Activated CD4-positive, alpha-beta memory T cell treated with anti-CD3 and anti-CD28 coated beads, Interleukin-2, amount 10 ng/mL, durations not matched to agents 7 days and 5 days (primary cell): Measurements from ENCODE around the gene PPA2. TPM values are rescaled to one million over a fixed set of nuclear protein-coding genes. Genes with fewer than 3 reads are reported as not detected.
A peak's percentile ranks its signal among the peaks of the same experiment; 100 is the strongest.
"Not testable (repeated sequence)": the region's sequence is repeated elsewhere in the genome, so short reads cannot be mapped to it uniquely, and the experiment has no call there.

Experiments
- CTCF ChIA-PET: fragments of 350-600 bp; sonication (Branson Sonifier 250); formaldehyde crosslinking; loops from one replicate; lab custom pipeline; 2021; ENCODE audit warnings: antibody characterized with exemption, inconsistent platforms; lab: Charles Lee
- POLR2A ChIA-PET: fragments of 350-600 bp; sonication (Branson Sonifier 250); formaldehyde crosslinking; loops from one replicate; lab custom pipeline; 2021; ENCODE audit warnings: antibody characterized with exemption; lab: Charles Lee
- DNase-seq: peaks from one replicate; pipeline ENCODE4 v3.0.0-alpha.2; 2020
- H3K27ac Mint-ChIP-seq: one replicate; pipeline ENCODE4 v1.8.0; 2021; ENCODE audit warnings: mild to moderate bottlenecking, mixed read lengths
- H3K27me3 Mint-ChIP-seq: one replicate; pipeline ENCODE4 v1.8.0; 2021; ENCODE audit warnings: mixed read lengths
- H3K36me3 Mint-ChIP-seq: one replicate; pipeline ENCODE4 v1.8.0; 2021; ENCODE audit warnings: low read depth, mixed read lengths
- H3K4me1 Mint-ChIP-seq: one replicate; pipeline ENCODE4 v1.8.0; 2021; ENCODE audit warnings: mixed read lengths
- H3K4me3 Mint-ChIP-seq: one replicate; pipeline ENCODE4 v1.8.0; 2021; ENCODE audit warnings: mild to moderate bottlenecking, mixed read lengths
- H3K9me3 Mint-ChIP-seq: one replicate; pipeline ENCODE4 v1.8.0; 2021; ENCODE audit warnings: mixed read lengths
- total RNA-seq, 2 experiments: library from RNA; stranded (reverse); gene quantifications; one replicate each; pipeline ENCODE4 v1.2.3, GENCODE V29; 2021

The PPA2 gene
- total RNA-seq, 2 experiments from 2014 or later = 54.6 to 61.0 TPM

DNA sequence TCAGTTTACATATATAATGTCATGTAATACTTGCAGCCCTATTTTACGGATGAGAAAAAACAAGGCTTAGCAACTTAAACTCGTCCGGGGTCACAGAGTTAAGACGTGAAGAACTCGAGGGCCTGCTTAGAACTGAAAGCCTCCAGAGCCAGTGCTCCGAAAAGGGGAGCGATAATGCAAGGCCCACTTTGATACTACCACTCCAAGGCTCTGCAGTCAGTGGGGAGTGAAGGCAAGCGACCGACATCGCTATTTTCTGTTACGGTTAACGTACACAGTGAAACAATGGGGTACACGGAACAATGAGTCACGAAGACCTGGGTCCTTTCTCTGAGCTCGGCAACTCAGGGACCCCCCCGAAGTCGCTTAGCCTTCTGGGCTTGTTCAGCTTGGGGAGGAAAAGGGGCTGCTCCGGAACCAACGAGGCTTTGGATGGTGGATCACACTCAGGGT, 965 bp downstream of the PPA2 start:
- H3K9me3 Mint-ChIP-seq = no peaks in the 10 kb centered on the region

DNA sequence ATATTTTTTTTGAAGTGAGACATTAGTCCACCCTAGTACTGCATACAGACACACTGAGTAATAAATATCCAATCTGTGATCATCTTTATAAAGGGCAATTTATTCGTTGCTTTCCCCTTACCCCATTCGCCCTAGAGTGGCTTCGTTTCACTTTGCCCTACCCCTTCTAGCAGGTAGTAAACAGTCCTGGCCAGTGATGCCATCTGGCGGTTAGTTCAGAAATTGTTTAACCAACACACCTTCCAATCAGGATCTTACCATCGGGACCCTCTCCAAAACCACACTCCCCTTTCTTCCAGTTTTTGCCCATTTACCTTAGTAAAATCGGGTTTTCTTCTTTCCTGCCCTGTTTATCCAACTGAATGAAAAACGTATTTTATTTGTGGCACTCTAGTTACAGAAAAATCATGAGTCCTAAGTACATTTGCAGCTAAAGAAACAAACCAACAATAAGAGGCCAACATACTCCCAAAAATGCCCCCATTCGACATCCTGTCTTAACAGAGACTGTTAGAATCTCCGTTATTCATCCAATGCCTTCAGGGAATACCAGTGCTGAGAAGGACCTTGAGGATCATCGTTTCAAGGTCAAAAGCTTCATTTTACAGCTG, 2.2 kb downstream of the PPA2 start:
- ChIA-PET CTCF (interaction anchor here (0.8 to 4.1 kb wide), 6 partner anchors 14 to 600 kb away, joined by 3 to 27 read pairs (median 4); partner anchors contain the start of gene TET2), POLR2A (interaction anchor here (0.7 to 1.2 kb wide), 4 partner anchors 9 to 333 kb away, joined by 3 to 7 read pairs (median 4); partner anchors contain the start of gene TET2)
- no peaks in the 10 kb centered on the region for H3K9me3 Mint-ChIP-seq
- peaks cover 6% of the 10 kb centered on the region for H3K27me3 Mint-ChIP-seq
- peaks cover 25% of the 10 kb centered on the region for H3K36me3 Mint-ChIP-seq
- peaks cover 28% of the 10 kb centered on the region for H3K4me1 Mint-ChIP-seq
- peak overlapping the region; percentile 5 for H3K27ac Mint-ChIP-seq
- peak; percentile 76 for DNase-seq
- peak overlapping the region; percentile 97 for H3K4me3 Mint-ChIP-seq

More for the DNA sequence above, 965 bp downstream of the PPA2 start:
- Mint-ChIP-seq H3K27ac (peak overlapping the region; percentile 93), H3K36me3 (peaks cover 14% of the 10 kb centered on the region), H3K4me1 (peaks cover 28% of the 10 kb centered on the region), H3K4me3 (peak overlapping the region; percentile 97), H3K27me3 (peaks cover 7% of the 10 kb centered on the region)
- ChIA-PET POLR2A (interaction anchor here (0.8 to 2.5 kb wide), 13 partner anchors 10 to 594 kb away, joined by 3 to 44 read pairs (median 9); partner anchors contain the start of genes GSTCD, INTS12 and TET2), CTCF (interaction anchor here (0.9 to 2.9 kb wide), 18 partner anchors 9 to 612 kb away, joined by 3 to 22 read pairs (median 6); partner anchors contain the start of gene TET2)
- no peak for DNase-seq

DNA sequence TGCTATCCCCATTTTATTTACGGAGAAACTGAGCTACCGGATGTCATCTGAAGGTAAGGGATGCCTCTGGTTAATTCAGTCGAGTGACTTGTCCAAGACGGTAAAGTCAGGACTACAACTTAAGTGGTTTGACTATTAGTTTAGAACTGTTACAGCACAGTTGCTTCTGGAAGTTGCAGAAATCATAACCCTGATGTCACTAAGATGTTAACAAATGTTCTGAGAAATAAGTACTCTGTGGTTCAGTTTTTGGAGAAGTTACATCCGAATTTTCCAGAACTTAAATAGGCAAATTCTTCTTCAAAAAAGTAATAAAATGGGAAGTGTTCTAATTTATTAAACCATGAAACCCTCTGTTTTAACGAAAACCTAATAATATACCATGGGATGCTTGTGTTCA, 3.1 kb downstream of the PPA2 start:
- H3K36me3 Mint-ChIP-seq = peaks cover 34% of the 10 kb centered on the region
- ChIA-PET POLR2A (interaction anchor here (1.2 kb wide), 1 partner anchor 10 kb away, joined by 3 read pairs; no protein-coding TSS in a partner anchor), CTCF (interaction anchor here (1.0 to 4.1 kb wide), 5 partner anchors 21 to 339 kb away, joined by 3 to 27 read pairs (median 3); partner anchors contain the start of gene TET2)
- peaks cover 2% of the 10 kb centered on the region for H3K9me3 Mint-ChIP-seq
- peaks cover 28% of the 10 kb centered on the region for H3K4me1 Mint-ChIP-seq
- peaks cover 2% of the 10 kb centered on the region for H3K27me3 Mint-ChIP-seq
- no peak overlapping the region for H3K27ac Mint-ChIP-seq
- no peak for DNase-seq
- H3K4me3 Mint-ChIP-seq = no peak overlapping the region

DNA sequence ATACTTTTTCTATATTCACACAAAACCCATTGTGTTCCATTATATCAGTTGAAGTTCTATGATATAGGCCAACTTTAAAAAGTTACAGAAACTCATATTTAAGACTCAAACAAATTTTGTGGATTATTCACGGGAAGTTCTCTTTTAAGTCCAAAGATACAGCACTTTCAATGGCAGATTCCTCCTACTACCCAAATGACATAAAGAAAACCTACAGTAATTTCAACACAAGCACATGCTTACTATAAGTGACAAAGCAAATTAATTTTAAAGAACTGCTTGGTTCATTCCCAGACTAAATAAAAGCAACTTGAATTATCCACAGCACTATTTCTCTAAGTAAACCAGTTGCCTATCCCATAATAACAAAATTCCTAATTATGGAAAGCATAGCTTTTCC, 4.1 kb downstream of the PPA2 start:
- Mint-ChIP-seq H3K4me3 (no peak overlapping the region), H3K9me3 (peaks cover 9% of the 10 kb centered on the region), H3K4me1 (peaks cover 28% of the 10 kb centered on the region), H3K27me3 (peaks cover 2% of the 10 kb centered on the region), H3K36me3 (peaks cover 43% of the 10 kb centered on the region), H3K27ac (no peak overlapping the region)
- DNase-seq = no peak
- CTCF ChIA-PET = interaction anchor here (1.1 to 4.1 kb wide), 2 partner anchors 328 to 338 kb away, joined by 3 to 27 read pairs; no protein-coding TSS in a partner anchor
- POLR2A ChIA-PET = no interaction called here

DNA sequence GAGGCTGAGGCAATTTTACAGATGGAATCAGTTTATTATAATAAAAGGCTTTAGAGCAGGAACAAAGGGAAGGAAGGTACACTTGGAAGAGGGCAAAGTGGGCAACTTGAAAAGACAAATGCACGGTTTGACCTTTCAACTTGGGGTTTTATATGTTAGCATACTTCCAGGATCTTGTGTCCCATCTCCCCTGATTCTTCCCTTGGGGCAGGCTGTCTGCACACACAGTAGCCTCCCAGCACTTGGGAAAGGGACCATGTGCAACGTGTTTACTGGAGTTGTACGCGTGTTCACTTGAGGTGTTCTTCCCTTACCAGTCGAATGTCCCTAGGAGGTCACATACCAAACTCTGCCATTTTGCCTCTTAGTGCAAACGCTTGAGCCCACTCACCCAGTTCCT, 7.3 kb downstream of the PPA2 start:
- CTCF ChIA-PET = no interaction called here

DNA sequence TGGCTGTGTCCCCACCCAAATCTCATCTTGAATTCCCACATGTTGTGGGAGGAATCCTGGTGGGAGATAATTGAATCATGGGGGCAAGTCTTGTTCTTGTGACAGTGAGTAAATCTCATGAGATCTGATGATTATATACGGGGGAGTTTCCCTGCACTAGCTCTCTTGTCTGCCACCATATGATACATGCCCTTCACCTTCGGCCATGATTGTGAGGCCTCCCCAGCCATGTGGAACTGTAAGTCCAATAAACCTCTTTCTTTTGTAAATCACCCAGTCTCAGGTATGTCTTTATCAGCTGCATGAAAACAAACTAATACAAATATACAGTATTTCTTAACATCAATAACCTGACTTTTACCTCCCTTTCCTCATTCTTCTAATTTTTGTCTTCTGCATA, 9.3 kb downstream of the PPA2 start:
- not testable (repeated sequence) for H3K27me3 Mint-ChIP-seq, DNase-seq, H3K27ac Mint-ChIP-seq, H3K4me3 Mint-ChIP-seq
- Mint-ChIP-seq H3K4me1 (peaks cover 13% of the 10 kb centered on the region), H3K9me3 (peaks cover 29% of the 10 kb centered on the region), H3K36me3 (peaks cover 66% of the 10 kb centered on the region)
- ChIA-PET CTCF (interaction anchor here (0.9 to 1.7 kb wide), 2 partner anchors 9 to 324 kb away, joined by 3 to 5 read pairs; partner anchors contain the start of gene PPA2), POLR2A (interaction anchor here (1.1 kb wide), 1 partner anchor 9 kb away, joined by 3 read pairs; the partner anchor contains the start of gene PPA2)

More for the DNA sequence above, 7.3 kb downstream of the PPA2 start:
- Mint-ChIP-seq H3K27me3 (no peaks in the 10 kb centered on the region), H3K4me3 (no peak overlapping the region), H3K27ac (no peak overlapping the region), H3K9me3 (peaks cover 28% of the 10 kb centered on the region), H3K36me3 (peaks cover 71% of the 10 kb centered on the region), H3K4me1 (peaks cover 17% of the 10 kb centered on the region)
- POLR2A ChIA-PET = no interaction called here
- no peak for DNase-seq

DNA sequence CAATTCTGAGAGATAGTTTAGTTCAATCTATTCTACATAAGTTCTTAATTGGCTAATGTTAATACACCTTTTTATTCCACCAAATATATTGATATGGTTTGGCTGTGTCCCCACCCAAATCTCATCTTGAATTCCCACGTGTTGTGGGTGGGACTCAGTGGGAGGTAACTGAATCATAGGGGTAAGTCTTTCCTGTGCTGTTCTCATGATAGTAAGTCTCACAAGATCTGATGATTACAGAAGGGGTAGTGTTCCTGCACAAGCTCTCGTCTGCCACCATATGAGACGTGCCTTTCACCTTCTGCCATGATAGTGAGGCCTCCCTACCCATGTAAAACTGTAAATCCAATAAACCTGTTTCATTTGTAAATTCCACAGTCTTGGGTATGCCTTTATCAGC, 11.3 kb downstream of the PPA2 start:
- H3K4me1 Mint-ChIP-seq = peaks cover 12% of the 10 kb centered on the region
- no peak overlapping the region for H3K4me3 Mint-ChIP-seq
- CTCF ChIA-PET = no interaction called here
- POLR2A ChIA-PET = no interaction called here
- no peak overlapping the region for H3K27ac Mint-ChIP-seq
- H3K36me3 Mint-ChIP-seq = peaks cover 66% of the 10 kb centered on the region
- peaks cover 29% of the 10 kb centered on the region for H3K9me3 Mint-ChIP-seq
- H3K27me3 Mint-ChIP-seq = no peaks in the 10 kb centered on the region
- DNase-seq = no peak

DNA sequence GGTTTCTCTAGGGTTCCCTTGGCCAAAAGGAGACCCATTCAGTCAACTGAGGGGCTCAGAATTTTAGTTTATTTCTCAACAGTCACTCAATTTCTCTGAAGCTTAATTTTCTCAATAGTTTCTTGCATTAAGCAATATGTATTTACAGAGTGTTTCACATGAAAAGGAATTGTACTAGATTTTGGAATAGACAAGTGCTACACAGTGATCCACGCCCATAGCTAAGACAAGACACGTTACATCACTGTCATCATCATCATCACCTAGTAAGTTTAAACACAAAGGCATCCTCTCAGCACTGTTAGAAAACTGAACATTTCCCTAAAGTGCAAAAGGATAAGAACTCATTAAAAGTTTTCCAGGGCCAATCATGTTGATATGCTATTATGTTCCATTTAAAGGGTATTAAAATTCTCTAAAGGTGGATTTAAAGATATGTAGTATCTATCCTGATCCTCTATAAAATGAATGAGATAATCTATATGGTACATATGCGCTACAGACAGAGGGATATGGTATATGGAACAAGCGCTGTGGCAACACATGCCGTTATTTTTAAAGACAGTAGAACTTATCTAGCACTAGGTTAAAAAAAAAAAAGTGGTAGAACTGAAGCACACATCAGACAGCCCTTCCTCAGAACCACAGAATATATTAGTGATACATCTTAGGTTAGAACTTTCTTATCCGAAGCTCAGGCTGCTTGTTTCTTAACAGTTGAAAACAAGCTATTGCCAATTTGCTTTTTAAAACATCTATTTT, 12.1 kb downstream of the PPA2 start:
- no peak overlapping the region for H3K4me3 Mint-ChIP-seq
- no peak for DNase-seq
- CTCF ChIA-PET = interaction anchor here (1.3 to 4.8 kb wide), 2 partner anchors 12 to 15 kb away, joined by 3 to 20 read pairs; partner anchors contain the start of gene PPA2
- H3K27ac Mint-ChIP-seq = no peak overlapping the region
- H3K27me3 Mint-ChIP-seq = no peaks in the 10 kb centered on the region
- H3K4me1 Mint-ChIP-seq = peaks cover 12% of the 10 kb centered on the region
- H3K36me3 Mint-ChIP-seq = peaks cover 58% of the 10 kb centered on the region
- peaks cover 29% of the 10 kb centered on the region for H3K9me3 Mint-ChIP-seq
- POLR2A ChIA-PET = no interaction called here

DNA sequence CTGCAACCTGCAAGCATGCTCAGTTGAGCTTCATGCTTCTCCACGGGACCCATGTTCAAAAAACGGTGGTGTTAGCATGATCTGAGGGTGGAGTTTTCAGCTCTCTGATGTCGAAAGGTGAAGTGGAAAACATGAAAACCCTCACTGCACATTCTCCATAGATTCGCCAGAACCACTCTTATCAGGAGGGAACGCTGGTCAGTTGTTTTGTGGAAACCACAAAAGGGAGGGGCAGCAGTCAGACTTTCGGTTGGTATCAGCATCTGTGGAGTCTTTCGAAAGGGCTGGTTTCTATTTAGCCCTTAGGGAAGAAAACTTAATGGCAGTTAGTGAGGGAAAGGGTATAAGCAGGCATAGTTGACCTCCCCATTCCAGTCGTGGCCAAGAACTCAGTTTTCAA, 12.6 kb downstream of the PPA2 start:
- Mint-ChIP-seq H3K36me3 (peaks cover 55% of the 10 kb centered on the region), H3K27ac (no peak overlapping the region), H3K27me3 (no peaks in the 10 kb centered on the region), H3K4me1 (peaks cover 14% of the 10 kb centered on the region), H3K4me3 (no peak overlapping the region), H3K9me3 (peaks cover 29% of the 10 kb centered on the region)
- no peak for DNase-seq
- CTCF ChIA-PET = interaction anchor here (1.3 to 4.8 kb wide), 2 partner anchors 13 to 16 kb away, joined by 3 to 20 read pairs; partner anchors contain the start of gene PPA2
- POLR2A ChIA-PET = no interaction called here

DNA sequence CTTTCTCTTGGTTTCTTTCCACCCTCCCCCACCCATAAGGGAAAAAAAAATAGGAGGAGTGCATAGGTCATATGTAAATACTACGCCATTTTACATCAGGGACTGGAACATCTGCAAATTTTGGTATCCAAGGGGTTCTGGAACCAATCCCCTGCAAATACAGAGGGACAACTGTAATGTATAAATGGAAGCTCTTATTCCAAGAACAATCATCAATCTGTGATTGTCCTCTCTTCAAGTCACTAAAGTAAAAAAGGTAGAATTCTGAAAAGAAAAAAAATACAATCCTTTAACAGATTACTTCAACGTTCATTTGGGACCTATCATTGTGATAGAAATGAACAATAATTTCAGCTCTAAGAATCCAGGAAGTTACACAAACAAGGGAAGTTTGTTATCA, 13.6 kb downstream of the PPA2 start:
- Mint-ChIP-seq H3K4me1 (peaks cover 14% of the 10 kb centered on the region), H3K27ac (no peak overlapping the region), H3K27me3 (no peaks in the 10 kb centered on the region), H3K36me3 (peaks cover 47% of the 10 kb centered on the region), H3K9me3 (peaks cover 24% of the 10 kb centered on the region), H3K4me3 (no peak overlapping the region)
- ChIA-PET CTCF (interaction anchor here (4.8 kb wide), 1 partner anchor 14 kb away, joined by 20 read pairs; the partner anchor contains the start of gene PPA2), POLR2A (no interaction called here)
- no peak for DNase-seq

DNA sequence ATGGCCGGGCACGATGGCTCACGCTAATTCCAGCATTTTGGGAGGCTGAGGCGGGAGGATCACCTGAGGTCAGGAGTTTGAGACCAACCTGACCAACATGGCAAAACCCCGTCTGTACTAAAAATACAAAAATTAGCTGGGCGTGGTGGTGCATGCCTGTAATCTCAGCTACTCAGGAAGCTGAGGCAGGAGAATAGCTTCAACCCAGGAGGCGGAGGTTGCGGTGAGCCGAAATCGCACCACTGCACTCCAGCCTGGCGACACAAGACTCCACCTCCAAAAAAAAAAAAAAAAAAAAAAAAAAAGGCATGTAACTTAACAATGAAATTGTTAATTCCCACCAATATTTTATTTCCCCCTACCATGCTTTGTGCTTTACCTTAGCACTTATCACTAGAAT, 15.3 kb downstream of the PPA2 start:
- Mint-ChIP-seq H3K4me1 (peaks cover 26% of the 10 kb centered on the region), H3K9me3 (peaks cover 15% of the 10 kb centered on the region), H3K36me3 (peaks cover 40% of the 10 kb centered on the region)
- CTCF ChIA-PET = interaction anchor here (1.6 to 4.8 kb wide), 2 partner anchors 13 to 15 kb away, joined by 7 to 20 read pairs; partner anchors contain the start of gene PPA2
- H3K4me3 Mint-ChIP-seq, H3K27ac Mint-ChIP-seq, DNase-seq, POLR2A ChIA-PET, H3K27me3 Mint-ChIP-seq: not testable (repeated sequence)

DNA sequence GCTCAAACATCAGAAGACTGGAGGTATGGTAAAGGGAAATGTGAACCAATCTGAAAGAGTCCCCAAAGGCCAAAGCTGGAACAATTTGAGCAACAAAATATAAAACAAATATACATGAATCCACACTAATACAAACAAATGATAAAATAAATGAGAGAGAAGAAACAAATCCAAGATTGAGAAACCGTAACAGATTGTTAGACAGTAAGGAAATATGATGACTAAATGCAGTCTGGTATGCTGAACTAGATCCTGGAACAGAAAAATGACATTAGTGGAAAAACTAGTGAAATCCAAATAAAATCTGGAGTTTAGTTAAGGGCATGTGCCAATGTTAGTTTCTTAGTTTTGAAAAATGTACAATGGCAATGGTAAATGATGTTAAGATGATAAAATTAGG, 15.9 kb downstream of the PPA2 start:
- H3K9me3 Mint-ChIP-seq = peaks cover 12% of the 10 kb centered on the region
- peaks cover 37% of the 10 kb centered on the region for H3K36me3 Mint-ChIP-seq
- H3K4me1 Mint-ChIP-seq = peaks cover 28% of the 10 kb centered on the region
- CTCF ChIA-PET = interaction anchor here (1.6 to 4.8 kb wide), 2 partner anchors 14 to 16 kb away, joined by 7 to 20 read pairs; partner anchors contain the start of gene PPA2
- POLR2A ChIA-PET = no interaction called here
- H3K4me3 Mint-ChIP-seq = no peak overlapping the region
- DNase-seq = no peak
- no peaks in the 10 kb centered on the region for H3K27me3 Mint-ChIP-seq
- no peak overlapping the region for H3K27ac Mint-ChIP-seq
